CD14-positive monocyte (primary cell): ENCODE results near the gene TEDC1. TPM values are rescaled to one million over a fixed set of nuclear protein-coding genes. Genes with fewer than 3 reads are reported as not detected.

Experiments used
- DNase-seq, 3 donors: peaks; one replicate each; pipeline ENCODE4 v3.0.0-alpha.2; 2011 to 2022
- H2AFZ ChIP-seq: 2 replicates; pipeline ENCODE4 v1.6.0; 2012; ENCODE audit warnings: mild to moderate bottlenecking, low read depth, low read length, inconsistent platforms; ENCODE audit not compliant: insufficient read depth, poor library complexity, severe bottlenecking
- H3K27ac ChIP-seq, 2 donors: 1 replicate in 1 of 2; 2 replicates in 1 of 2; pipeline ENCODE4 v1.5.1; 2012 to 2013; ENCODE audit warnings: low read length in 2 of 2, control low read depth in 1 of 2, inconsistent platforms in 1 of 2, low read depth in 1 of 2, mild to moderate bottlenecking in 1 of 2
- H3K27me3 ChIP-seq, 2 donors: one replicate each; pipeline versions ENCODE4 v1.6.0 to v1.6.1; 2011 to 2013; ENCODE audit warnings: low read length in 2 of 2; ENCODE audit not compliant: control insufficient read depth in 2 of 2, insufficient read depth in 2 of 2
- H3K36me3 ChIP-seq, 2 donors: replicated peaks in 1 of 2; 1 replicate in 1 of 2; 2 replicates in 1 of 2; pipeline versions ENCODE4 v1.5.1 to v1.6.1; 2012 to 2013; ENCODE audit warnings: low read length in 2 of 2, control low read depth in 1 of 2, inconsistent platforms in 1 of 2, mild to moderate bottlenecking in 1 of 2; ENCODE audit not compliant: insufficient read depth in 2 of 2, control insufficient read depth in 1 of 2
- H3K4me1 ChIP-seq, 2 donors: 1 replicate in 1 of 2; 2 replicates in 1 of 2; pipeline versions ENCODE4 v1.5.1 to v1.6.1; 2012 to 2013; ENCODE audit warnings: low read length in 2 of 2, control low read depth in 1 of 2, inconsistent platforms in 1 of 2, mild to moderate bottlenecking in 1 of 2, moderate library complexity in 1 of 2; ENCODE audit not compliant: insufficient read depth in 2 of 2, control insufficient read depth in 1 of 2
- H3K4me2 ChIP-seq: replicated peaks from 2 replicates; pipeline ENCODE3; 2012; ENCODE audit warnings: low read length, moderate library complexity, mild to moderate bottlenecking; ENCODE audit not compliant: poor library complexity, severe bottlenecking; ENCODE audit errors: extremely low read depth
- H3K4me3 ChIP-seq, 3 experiments: fragments of 200-600 bp in 1 of 3; sonication (generic) in 1 of 3; replicated peaks in 1 of 3; 1 replicate in 2 of 3; 2 replicates in 1 of 3; pipeline ENCODE4 v1.5.1; 2011 to 2013; ENCODE audit warnings: low read length in 3 of 3, mild to moderate bottlenecking in 3 of 3, control low read depth in 2 of 3, low read depth in 2 of 3, inconsistent platforms in 1 of 3, moderate library complexity in 1 of 3
- H3K79me2 ChIP-seq: 2 replicates; pipeline ENCODE4 v1.6.0; 2012; ENCODE audit warnings: mild to moderate bottlenecking, control low read depth, inconsistent platforms, low read length, moderate library complexity; ENCODE audit not compliant: insufficient read depth
- H3K9ac ChIP-seq: 2 replicates; pipeline ENCODE4 v1.6.0; 2017; ENCODE audit warnings: low read length, mild to moderate bottlenecking; ENCODE audit not compliant: insufficient read depth, poor library complexity, severe bottlenecking
- H3K9me3 ChIP-seq, 2 donors: replicated peaks in 1 of 2; 1 replicate in 1 of 2; 2 replicates in 1 of 2; pipeline versions ENCODE4 v1.5.1 to v1.6.1; 2012 to 2013; ENCODE audit warnings: low read length in 2 of 2, control low read depth in 1 of 2; ENCODE audit not compliant: control insufficient read depth in 1 of 2, insufficient read depth in 1 of 2
- H4K20me1 ChIP-seq: 2 replicates; pipeline ENCODE4 v1.6.0; 2012; ENCODE audit warnings: mild to moderate bottlenecking, low read length, control low read depth, moderate library complexity; ENCODE audit not compliant: insufficient read depth
- H3K27ac Mint-ChIP-seq, 7 donors: one replicate each; pipeline ENCODE4 v1.8.0; 2020; ENCODE audit warnings: mild to moderate bottlenecking in 7 of 7, mixed read lengths in 7 of 7, moderate library complexity in 6 of 7, inconsistent platforms in 2 of 7
- H3K27me3 Mint-ChIP-seq, 3 donors: one replicate each; pipeline ENCODE4 v1.8.0; 2021 to 2022; ENCODE audit warnings: low read depth in 3 of 3, mild to moderate bottlenecking in 3 of 3, mixed read lengths in 3 of 3, moderate library complexity in 3 of 3, inconsistent platforms in 1 of 3
- H3K36me3 Mint-ChIP-seq, 2 donors: one replicate each; pipeline ENCODE4 v1.8.0; 2020; ENCODE audit warnings: mixed read lengths in 2 of 2, inconsistent platforms in 1 of 2, mild to moderate bottlenecking in 1 of 2
- H3K4me1 Mint-ChIP-seq: one replicate; pipeline ENCODE4 v1.8.0; 2020; ENCODE audit warnings: mild to moderate bottlenecking, mixed read lengths
- H3K4me3 Mint-ChIP-seq, 2 donors: one replicate each; pipeline ENCODE4 v1.8.0; 2020; ENCODE audit warnings: mild to moderate bottlenecking in 2 of 2, mixed read lengths in 2 of 2, moderate library complexity in 1 of 2
- H3K9me3 Mint-ChIP-seq, 7 donors: one replicate each; pipeline ENCODE4 v1.8.0; 2020 to 2022; ENCODE audit warnings: mixed read lengths in 7 of 7, mild to moderate bottlenecking in 6 of 7, moderate library complexity in 6 of 7, inconsistent platforms in 2 of 7
- CTCF ChIP-seq: fragments of 200-600 bp; IDR thresholded peaks from one replicate; pipeline ENCODE4 v1.8.0; 2022; ENCODE audit warnings: antibody characterized with exemption, mild to moderate bottlenecking
- WGBS: methylation state at CpG from one replicate; pipeline ENCODE4 v1.1.5; 2013; ENCODE audit warnings: missing lambda C conversion rate; ENCODE audit not compliant: insufficient coverage; 5-methylcytosine and 5-hydroxymethylcytosine counted together
- intact Hi-C, 2 donors: fragments of 100-400 bp; cut with micrococcal nuclease; formaldehyde crosslinking; loops; one replicate each; pipeline versions ENCODE4 v1.15.0 to v1.15.1; 2023
- polyA plus RNA-seq, 3 donors: library from polyadenylated mRNA; depleted of rRNA in 1 of 3; unstranded in 2 of 3; stranded (reverse) in 1 of 3; fragments of 300-500 nt in 2 of 3; fragments of >200 nt in 1 of 3; fragmentation: Illumina TruSeq in 2 of 3; gene quantifications; 1 replicate in 2 of 3; 2 replicates in 1 of 3; pipeline ENCODE4 v1.2.3, GENCODE V29; 2012 to 2021

The TEDC1 gene
- polyA plus RNA-seq, 3 donors, result 7.8 to 23.4 (median 9.0) TPM

DNA sequence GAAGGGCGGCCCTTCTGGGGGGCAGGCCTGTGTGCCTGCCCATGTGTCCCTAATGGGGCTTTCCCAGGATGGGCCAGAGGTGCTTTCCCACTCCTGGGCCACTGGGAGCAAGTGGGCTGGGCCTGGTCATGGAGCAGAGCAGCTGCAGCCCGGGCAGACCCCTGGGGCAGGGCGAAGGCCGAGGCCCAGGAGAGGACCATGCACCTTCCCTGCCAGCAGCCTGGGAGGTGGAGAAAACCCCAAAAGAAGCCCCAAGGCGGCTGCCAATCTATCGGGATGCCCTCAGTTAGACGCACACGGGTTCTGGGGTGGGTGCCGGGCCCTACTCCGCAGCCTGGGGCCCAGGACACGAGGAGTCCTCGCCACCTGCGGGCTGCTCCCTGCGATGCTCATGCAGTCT lies 32.5 kb upstream of the TEDC1 start:
- Histone ChIP-seq H3K27ac (no peak overlapping the region), H3K4me3 (no peak overlapping the region), H4K20me1 (peaks cover 4% of the 10 kb centered on the region), H2AFZ (no peak overlapping the region), H3K9ac (no peak overlapping the region), H3K79me2 (no peaks in the 10 kb centered on the region), H3K36me3 (peaks cover 57 to 76% of the 10 kb centered on the region in 2 donors), H3K4me2 (no peak overlapping the region), H3K9me3 (no peaks in the 10 kb centered on the region), H3K27me3 (no peaks in the 10 kb centered on the region), H3K4me1 (no peaks in the 10 kb centered on the region)
- peaks cover 36 to 71% of the 10 kb centered on the region in 2 donors for H3K36me3 Mint-ChIP-seq
- intact Hi-C loops, result no loop called here
- no peak for DNase-seq
- H3K27me3 Mint-ChIP-seq, result no peaks in the 10 kb centered on the region
- H3K27ac Mint-ChIP-seq, result no peak overlapping the region
- H3K4me1 Mint-ChIP-seq, result no peaks in the 10 kb centered on the region
- WGBS, result 96% methylated on average over 14 of the region's 14 CpGs
- H3K4me3 Mint-ChIP-seq, result no peak overlapping the region
- TF ChIP-seq CTCF, result no peak
- H3K9me3 Mint-ChIP-seq, result no peaks in the 10 kb centered on the region

GRCh38 chr14:105460116-105460515 lies 30.9 kb upstream of the TEDC1 start:
- Mint-ChIP-seq H3K27me3 (no peaks in the 10 kb centered on the region), H3K4me3 (no peak overlapping the region), H3K36me3 (peaks cover 32 to 68% of the 10 kb centered on the region in 2 donors), H3K27ac (no peak overlapping the region), H3K9me3 (no peaks in the 10 kb centered on the region), H3K4me1 (no peaks in the 10 kb centered on the region)
- Histone ChIP-seq H3K4me1 (no peaks in the 10 kb centered on the region), H3K79me2 (no peaks in the 10 kb centered on the region), H2AFZ (no peak overlapping the region), H3K27me3 (no peaks in the 10 kb centered on the region), H3K9ac (no peak overlapping the region), H3K36me3 (peaks cover 60 to 77% of the 10 kb centered on the region in 2 donors), H3K4me3 (no peak overlapping the region), H3K27ac (no peak overlapping the region), H3K9me3 (no peaks in the 10 kb centered on the region), H4K20me1 (peaks cover 4% of the 10 kb centered on the region), H3K4me2 (no peak overlapping the region)
- WGBS, result over 99% methylated on average over 17 of the region's 17 CpGs
- DNase-seq, result no peak
- TF ChIP-seq CTCF, result no peak
- intact Hi-C loops, result no loop called here
